SK-N-MC (cell line): Measurements from ENCODE around the gene DNAJC5.

Experiments
- DNase-seq: peaks from one replicate; pipeline ENCODE4 v3.0.0-alpha.2; 2011; ENCODE audit warnings: low read depth, low spot score
- H3K27ac ChIP-seq: fragments of 200-600 bp; sonication (generic); 2 replicates; pipeline ENCODE4 v1.5.1; 2016; ENCODE audit warnings: mixed run types
- H3K36me3 ChIP-seq: fragments of 200-600 bp; sonication (generic); 2 replicates; pipeline ENCODE4 v1.6.1; 2017; ENCODE audit warnings: antibody characterized with exemption, low read length, mixed read lengths; ENCODE audit not compliant: insufficient read depth
- H3K4me3 ChIP-seq: fragments of 200-600 bp; sonication (generic); 2 replicates; pipeline ENCODE4 v1.5.1; 2016
- H3K9ac ChIP-seq: fragments of 200-600 bp; sonication (generic); 2 replicates; pipeline ENCODE4 v1.8.0; 2017; ENCODE audit warnings: mixed run types, mixed read lengths; ENCODE audit not compliant: insufficient read length
- H3K9me3 ChIP-seq: fragments of 200-600 bp; sonication (generic); 2 replicates; pipeline ENCODE4 v1.6.1; 2017; ENCODE audit warnings: low read depth, mild to moderate bottlenecking, antibody characterized with exemption, low read length, moderate library complexity, mixed read lengths
- EZH2 ChIP-seq: fragments of 200-600 bp; sonication (generic); IDR thresholded peaks from one replicate; pipeline ENCODE4 v1.6.1; 2017; ENCODE audit warnings: antibody characterized with exemption
- FOXP2 ChIP-seq: optimal IDR thresholded peaks from 2 replicates; pipeline ENCODE3; 2011; ENCODE audit warnings: mild to moderate bottlenecking, moderate library complexity; ENCODE audit not compliant: insufficient read depth; ENCODE audit errors: extremely low read length, control extremely low read depth
- POLR2AphosphoS5 ChIP-seq: IDR thresholded peaks from 2 replicates; pipeline ENCODE4 v1.6.1; 2012; ENCODE audit warnings: mild to moderate bottlenecking, low read depth, low read length, borderline replicate concordance

DNAJC5 gene

GRCh38 chr20:63963348-63963741, 68.4 kb downstream of the DNAJC5 start:
- no peak overlapping the region for H3K27ac ChIP-seq
- no peak for TF ChIP-seq EZH2
- no peak for TF ChIP-seq FOXP2
- no peak for TF ChIP-seq POLR2AphosphoS5
- peaks cover 54% of the 10 kb centered on the region for H3K36me3 ChIP-seq
- no peaks in the 10 kb centered on the region for H3K9me3 ChIP-seq
- no peak overlapping the region for H3K9ac ChIP-seq
- no peak for DNase-seq
- no peak overlapping the region for H3K4me3 ChIP-seq

DNA sequence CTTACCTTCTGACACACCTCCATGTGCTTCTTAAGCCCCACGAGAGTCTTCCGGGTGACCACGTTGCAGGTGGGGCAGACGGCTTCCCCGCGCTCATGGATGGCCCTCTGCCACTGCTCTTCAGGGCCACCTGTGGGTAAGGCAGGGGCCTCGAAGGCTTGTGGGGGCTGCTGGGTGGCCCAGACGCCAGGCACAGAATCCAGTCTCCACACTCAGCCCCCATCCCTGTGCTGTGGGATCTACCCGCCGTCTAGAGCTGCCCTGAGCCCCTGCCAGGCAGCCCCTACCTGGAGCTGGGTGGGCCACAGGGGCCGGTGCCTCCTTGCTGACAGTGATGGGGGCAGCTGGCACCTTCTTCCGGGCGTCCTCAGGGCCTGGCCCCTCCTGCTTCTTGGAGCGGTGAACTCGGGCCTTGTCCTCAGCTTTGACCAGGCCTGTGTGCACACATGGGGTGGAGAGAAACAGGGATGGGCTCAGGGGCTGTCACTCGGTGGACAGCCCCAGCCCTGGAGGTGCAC, 68.9 kb downstream of the DNAJC5 start:
- Histone ChIP-seq H3K9me3 (no peaks in the 10 kb centered on the region), H3K27ac (no peak overlapping the region), H3K9ac (no peak overlapping the region), H3K4me3 (no peak overlapping the region), H3K36me3 (peaks cover 54% of the 10 kb centered on the region)
- no peak for TF ChIP-seq FOXP2
- TF ChIP-seq EZH2, result no peak
- TF ChIP-seq POLR2AphosphoS5, result no peak
- DNase-seq, result no peak

- Histone ChIP-seq H3K9ac (no peak overlapping the region), H3K27ac (no peak overlapping the region), H3K36me3 (peaks cover 54% of the 10 kb centered on the region), H3K4me3 (no peak overlapping the region), H3K9me3 (no peaks in the 10 kb centered on the region)
- no peak for TF ChIP-seq EZH2
- no peak for TF ChIP-seq POLR2AphosphoS5
- TF ChIP-seq FOXP2, result no peak
- no peak for DNase-seq
Measured at GRCh38 chr20:63964412-63964811, 69.5 kb downstream of the DNAJC5 start.

- no peak for DNase-seq
- Histone ChIP-seq H3K36me3 (peaks cover 52% of the 10 kb centered on the region), H3K9ac (no peak overlapping the region), H3K9me3 (no peaks in the 10 kb centered on the region), H3K4me3 (no peak overlapping the region), H3K27ac (no peak overlapping the region)
- TF ChIP-seq POLR2AphosphoS5 (no peak), FOXP2 (no peak), EZH2 (no peak)
Measured at GRCh38 chr20:63966172-63966943, 71.4 kb downstream of the DNAJC5 start.

DNA sequence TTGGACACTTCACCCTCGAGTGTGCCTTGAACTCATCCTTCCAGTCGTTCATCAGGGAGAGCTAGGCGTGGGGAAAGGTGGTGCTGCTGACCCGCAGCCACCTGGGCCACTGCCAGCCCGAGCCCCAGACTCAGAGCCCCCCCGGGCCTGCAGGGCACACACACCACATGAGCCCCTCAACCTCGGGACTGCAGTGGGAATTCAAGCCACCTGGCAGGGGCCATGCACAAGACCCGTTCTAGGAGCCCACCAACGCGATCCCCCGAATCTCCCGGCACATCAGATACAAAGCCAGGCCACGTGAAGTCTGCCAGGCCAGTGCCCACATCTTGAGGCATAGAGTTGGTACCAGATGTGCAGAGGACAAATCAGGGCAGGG, 72.0 kb downstream of the DNAJC5 start:
- H3K36me3 ChIP-seq, result peaks cover 46% of the 10 kb centered on the region
- DNase-seq, result no peak
- no peak overlapping the region for H3K4me3 ChIP-seq
- no peak overlapping the region for H3K9ac ChIP-seq
- H3K9me3 ChIP-seq, result no peaks in the 10 kb centered on the region
- no peak overlapping the region for H3K27ac ChIP-seq
- no peak for TF ChIP-seq EZH2
- TF ChIP-seq FOXP2, result no peak
- TF ChIP-seq POLR2AphosphoS5, result no peak

GRCh38 chr20:63967330-63968135, 72.6 kb downstream of the DNAJC5 start:
- H3K36me3 ChIP-seq, result peaks cover 41% of the 10 kb centered on the region
- no peak overlapping the region for H3K4me3 ChIP-seq
- no peak for DNase-seq
- no peak for TF ChIP-seq EZH2
- TF ChIP-seq FOXP2, result no peak
- no peak for TF ChIP-seq POLR2AphosphoS5
- H3K27ac ChIP-seq, result no peak overlapping the region
- no peaks in the 10 kb centered on the region for H3K9me3 ChIP-seq
- no peak overlapping the region for H3K9ac ChIP-seq

GRCh38 chr20:63968136-63968927, 73.4 kb downstream of the DNAJC5 start:
- Histone ChIP-seq H3K4me3 (peak overlapping the region; percentile 91), H3K36me3 (peaks cover 33% of the 10 kb centered on the region), H3K9me3 (no peaks in the 10 kb centered on the region), H3K27ac (no peak overlapping the region; the same call in 1 of the 2 replicates), H3K9ac (peak overlapping the region; percentile 98)
- TF ChIP-seq FOXP2 (no peak), EZH2 (no peak), POLR2AphosphoS5 (no peak)
- no peak for DNase-seq
